HL-60 (cell line): Measurements from ENCODE around the gene TCF23.

ENCODE experiments used
- CTCF ChIP-seq: IDR thresholded peaks from one replicate; pipeline ENCODE4 v1.5.1; 2011; ENCODE audit warnings: low read length, control low read depth, inconsistent platforms; ENCODE audit not compliant: insufficient read depth
- GABPA ChIP-seq: IDR thresholded peaks from 2 replicates; pipeline ENCODE4 v1.6.1; 2012; ENCODE audit warnings: low read depth
- POLR2AphosphoS5 ChIP-seq: IDR thresholded peaks from 2 replicates; pipeline ENCODE4 v1.6.1; 2012; ENCODE audit warnings: low read depth
- REST ChIP-seq: IDR thresholded peaks from 2 replicates; pipeline ENCODE4 v1.6.1; 2012; ENCODE audit warnings: low read depth; ENCODE audit not compliant: insufficient replicate concordance
- SPI1 ChIP-seq: IDR thresholded peaks from 2 replicates; pipeline ENCODE4 v1.6.1; 2012; ENCODE audit warnings: low read depth, mild to moderate bottlenecking, borderline replicate concordance

- TF ChIP-seq CTCF: peak; percentile 2
- peak; percentile 76; the same call in 1 of the 2 replicates for TF ChIP-seq POLR2AphosphoS5
- no peak for TF ChIP-seq GABPA
- no peak for TF ChIP-seq REST
- peak; percentile 9; the same call in 1 of the 2 replicates for TF ChIP-seq SPI1
These were observed 14.7 kb upstream of the TCF23 start, which contains the start of gene PREB for GRCh38 chr2:27133905-27134780.
